ENCODE measurements around the gene PLA2G4E. TPM values are rescaled to one million over a fixed set of nuclear protein-coding genes. Genes with fewer than 3 reads are reported as not detected.

PLA2G4E gene
- total RNA-seq, 1 donor from 2014 or later = 8.8 TPM

- Histone ChIP-seq H3K9me3 (no peaks in the 10 kb centered on the region), H3K27ac (no peak overlapping the region), H3K4me3 (no peak overlapping the region), H3K36me3 (no peaks in the 10 kb centered on the region), H3K4me1 (no peaks in the 10 kb centered on the region), H3K27me3 (no peaks in the 10 kb centered on the region)
- intact Hi-C loops (cut with DNase I) = loop anchor here (5.0 kb wide), 1 partner anchor 60 kb away; no protein-coding TSS in a partner anchor
- no peak for DNase-seq (ENCODE audit: extremely low spot score in 2 of 2)
- TF ChIP-seq POLR2A (IDR thresholded peaks at IDR 0.05) (no peak), POLR2AphosphoS5 (IDR thresholded peaks at IDR 0.05; ENCODE audit: insufficient read depth in 1 of 2, low read depth in 1 of 2) (no peak)
- TF ChIP-seq, protein P1, sequence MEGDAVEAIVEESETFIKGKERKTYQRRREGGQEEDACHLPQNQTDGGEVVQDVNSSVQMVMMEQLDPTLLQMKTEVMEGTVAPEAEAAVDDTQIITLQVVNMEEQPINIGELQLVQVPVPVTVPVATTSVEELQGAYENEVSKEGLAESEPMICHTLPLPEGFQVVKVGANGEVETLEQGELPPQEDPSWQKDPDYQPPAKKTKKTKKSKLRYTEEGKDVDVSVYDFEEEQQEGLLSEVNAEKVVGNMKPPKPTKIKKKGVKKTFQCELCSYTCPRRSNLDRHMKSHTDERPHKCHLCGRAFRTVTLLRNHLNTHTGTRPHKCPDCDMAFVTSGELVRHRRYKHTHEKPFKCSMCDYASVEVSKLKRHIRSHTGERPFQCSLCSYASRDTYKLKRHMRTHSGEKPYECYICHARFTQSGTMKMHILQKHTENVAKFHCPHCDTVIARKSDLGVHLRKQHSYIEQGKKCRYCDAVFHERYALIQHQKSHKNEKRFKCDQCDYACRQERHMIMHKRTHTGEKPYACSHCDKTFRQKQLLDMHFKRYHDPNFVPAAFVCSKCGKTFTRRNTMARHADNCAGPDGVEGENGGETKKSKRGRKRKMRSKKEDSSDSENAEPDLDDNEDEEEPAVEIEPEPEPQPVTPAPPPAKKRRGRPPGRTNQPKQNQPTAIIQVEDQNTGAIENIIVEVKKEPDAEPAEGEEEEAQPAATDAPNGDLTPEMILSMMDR (IDR thresholded peaks at IDR 0.05) = no peak
These were observed 28.0 kb downstream of the PLA2G4E start for GRCh38 chr15:41992803-41993190.

DNA sequence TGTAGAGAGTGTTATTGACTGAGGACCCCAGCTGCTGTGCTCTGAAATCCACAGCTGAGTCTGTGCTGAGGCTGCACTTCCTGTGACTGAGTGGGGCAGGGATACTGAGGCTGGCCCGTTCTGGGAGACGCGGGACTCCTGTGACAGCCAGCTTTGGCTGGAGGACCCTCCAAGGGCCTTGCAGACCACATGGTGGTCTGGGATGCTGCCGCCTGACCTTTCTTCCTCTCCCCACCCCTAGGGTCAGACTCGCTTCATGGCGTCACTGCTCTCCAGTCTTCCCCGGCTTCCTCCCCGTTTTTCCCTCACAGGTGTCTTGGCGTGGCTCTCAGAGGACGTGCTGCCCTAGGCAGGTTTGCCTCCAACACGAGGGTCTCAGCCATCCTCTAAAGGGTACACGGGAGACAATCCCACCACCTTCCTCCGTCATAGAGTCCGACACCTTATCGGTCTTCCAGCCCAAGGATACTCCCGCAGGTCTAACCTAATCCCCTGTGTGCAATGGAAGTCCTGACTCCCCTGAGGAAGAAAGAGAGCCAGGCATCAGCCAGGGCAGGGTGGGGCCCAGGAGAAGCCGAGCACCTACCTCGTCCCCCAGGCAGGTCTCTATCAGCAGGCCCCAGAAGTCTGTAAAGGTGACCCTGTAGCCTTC lies 28.6 kb downstream of the PLA2G4E start:
- Histone ChIP-seq H3K4me1 (no peaks in the 10 kb centered on the region), H3K9me3 (no peaks in the 10 kb centered on the region), H3K27me3 (no peaks in the 10 kb centered on the region), H3K27ac (no peak overlapping the region), H3K4me3 (no peak overlapping the region), H3K36me3 (no peaks in the 10 kb centered on the region)
- TF ChIP-seq POLR2A (IDR thresholded peaks at IDR 0.05) (no peak), POLR2AphosphoS5 (IDR thresholded peaks at IDR 0.05; ENCODE audit: insufficient read depth in 1 of 2, low read depth in 1 of 2) (no peak)
- TF ChIP-seq, protein P1 (IDR thresholded peaks at IDR 0.05) = no peak
- intact Hi-C loops (cut with DNase I) = loop anchor here (5.0 kb wide), 1 partner anchor 60 kb away; no protein-coding TSS in a partner anchor
- no peak for DNase-seq (ENCODE audit: extremely low spot score in 2 of 2)

- Histone ChIP-seq H3K9me3 (no peaks in the 10 kb centered on the region), H3K4me1 (no peaks in the 10 kb centered on the region), H3K27ac (no peak overlapping the region), H3K4me3 (no peak overlapping the region), H3K36me3 (no peaks in the 10 kb centered on the region), H3K27me3 (no peaks in the 10 kb centered on the region)
- intact Hi-C loops (cut with DNase I) = loop anchor here (5.0 kb wide), 1 partner anchor 62 kb away; no protein-coding TSS in a partner anchor
- TF ChIP-seq, protein P1 (IDR thresholded peaks at IDR 0.05) = no peak
- no peak for TF ChIP-seq POLR2AphosphoS5 (IDR thresholded peaks at IDR 0.05; ENCODE audit: insufficient read depth in 1 of 2, low read depth in 1 of 2)
- TF ChIP-seq POLR2A (IDR thresholded peaks at IDR 0.05) = no peak
- no peak for DNase-seq (ENCODE audit: extremely low spot score in 2 of 2)
These were observed 30.2 kb downstream of the PLA2G4E start for GRCh38 chr15:41990691-41991090.

- Histone ChIP-seq H3K9me3 (no peaks in the 10 kb centered on the region), H3K4me1 (no peaks in the 10 kb centered on the region), H3K27me3 (no peaks in the 10 kb centered on the region), H3K36me3 (no peaks in the 10 kb centered on the region), H3K27ac (no peak overlapping the region), H3K4me3 (no peak overlapping the region)
- no peak for DNase-seq (ENCODE audit: extremely low spot score in 2 of 2)
- intact Hi-C loops (cut with DNase I) = loop anchor here (5.0 kb wide), 1 partner anchor 62 kb away; no protein-coding TSS in a partner anchor
- TF ChIP-seq POLR2AphosphoS5 (IDR thresholded peaks at IDR 0.05; ENCODE audit: insufficient read depth in 1 of 2, low read depth in 1 of 2) = no peak
- no peak for TF ChIP-seq POLR2A (IDR thresholded peaks at IDR 0.05)
- TF ChIP-seq, protein P1 (IDR thresholded peaks at IDR 0.05) = no peak
These were observed 30.6 kb downstream of the PLA2G4E start for GRCh38 chr15:41990243-41990605.

DNA sequence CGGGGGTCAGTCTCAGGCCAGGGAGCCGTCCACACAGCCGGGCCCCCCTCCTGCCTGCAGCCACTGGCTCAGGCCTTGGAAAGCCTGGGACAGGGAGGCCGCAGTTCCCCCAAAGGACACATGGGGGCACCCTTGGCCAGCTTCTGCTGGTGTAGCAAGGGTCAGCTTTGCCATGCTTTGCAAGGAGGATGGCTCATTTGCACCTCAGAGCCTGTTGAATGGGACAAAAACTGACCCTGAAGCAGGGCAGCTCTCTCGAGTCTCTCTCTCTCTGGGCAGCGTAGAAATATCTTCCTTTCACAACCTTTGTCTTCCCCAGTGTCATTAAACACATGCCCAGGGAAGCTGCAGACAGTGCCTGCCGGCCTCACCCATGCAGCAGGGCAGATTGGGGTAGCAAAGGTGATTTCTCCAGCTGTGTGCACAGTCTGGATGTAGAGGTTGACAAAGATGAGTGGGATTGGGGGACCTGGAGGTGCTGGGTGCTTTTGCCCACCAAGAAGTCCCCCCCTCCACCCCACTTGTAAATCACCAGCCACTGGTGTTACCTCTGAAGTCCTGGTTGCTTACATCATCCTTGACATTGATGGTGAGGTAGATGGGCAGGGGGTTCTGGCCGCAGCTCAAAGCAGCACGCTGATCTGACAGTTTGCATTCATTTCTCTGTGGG lies 31.1 kb downstream of the PLA2G4E start:
- Histone ChIP-seq H3K4me3 (no peak overlapping the region), H3K9me3 (no peaks in the 10 kb centered on the region), H3K4me1 (no peaks in the 10 kb centered on the region), H3K36me3 (no peaks in the 10 kb centered on the region), H3K27me3 (no peaks in the 10 kb centered on the region), H3K27ac (no peak overlapping the region)
- TF ChIP-seq POLR2AphosphoS5 (IDR thresholded peaks at IDR 0.05; ENCODE audit: insufficient read depth in 1 of 2, low read depth in 1 of 2) = no peak
- TF ChIP-seq, protein P1 (IDR thresholded peaks at IDR 0.05) = peak; percentile 73 to 93 (median 91)
- no peak for DNase-seq (ENCODE audit: extremely low spot score in 2 of 2)
- intact Hi-C loops (cut with DNase I) = loop anchor here (5.0 kb wide), 1 partner anchor 63 kb away; no protein-coding TSS in a partner anchor
